ENCODE measurements around the gene CARMIL3.
"Not testable (repeated sequence)": the region's sequence is repeated elsewhere in the genome, so short reads cannot be mapped to it uniquely, and the experiment has no call there.

CARMIL3 gene

DNA sequence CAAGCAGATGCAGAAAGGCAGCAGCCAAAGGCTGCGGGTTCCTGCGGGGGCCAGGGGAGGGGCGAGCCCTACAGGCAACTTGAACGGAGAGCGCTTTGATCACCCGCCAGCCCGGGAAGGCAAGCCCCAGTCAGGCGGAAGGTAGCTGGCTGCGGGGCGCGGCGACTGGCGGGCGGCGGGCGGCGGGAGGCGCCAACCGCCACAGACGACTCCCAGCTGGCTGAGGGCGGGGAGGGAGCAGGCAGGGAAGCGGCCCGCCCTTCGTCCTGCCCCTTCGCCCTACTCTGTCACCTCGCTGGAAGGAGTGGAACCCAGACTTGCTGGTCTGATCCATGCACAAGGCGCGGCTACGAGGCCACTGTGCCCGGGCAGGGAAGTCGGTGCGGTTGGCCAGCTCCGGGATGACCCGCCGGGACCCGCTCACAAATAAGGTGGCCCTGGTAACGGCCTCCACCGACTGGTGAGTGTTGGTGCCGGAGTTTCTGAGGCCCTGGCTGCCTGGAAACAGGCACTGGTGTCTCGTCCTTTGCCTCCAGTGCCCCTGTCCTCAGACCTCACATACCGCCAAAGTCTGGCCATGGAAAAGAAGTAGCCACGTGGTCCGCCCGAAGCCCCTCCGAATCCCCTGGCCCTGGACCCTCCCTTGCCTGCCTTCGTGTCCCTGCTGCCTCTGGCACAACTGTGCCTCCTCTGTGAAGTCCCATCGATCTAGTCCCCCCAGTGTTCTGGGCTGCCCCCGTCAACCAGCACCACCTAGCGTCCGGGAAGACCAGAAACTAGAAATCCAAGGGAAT, 15.4 kb upstream of the CARMIL3 start:
- H3K4me1 ChIP-seq (ENCODE audit: control insufficient read depth, insufficient read depth, low read depth, low read length) = no peaks in the 10 kb centered on the region
- H2AK5ac ChIP-seq (ENCODE audit: low read length, severe bottlenecking) = no peak overlapping the region
- H3K27me3 ChIP-seq (ENCODE audit: control insufficient read depth in 1 of 2, insufficient read depth in 1 of 2, low read length in 2 of 2) = no peaks in the 10 kb centered on the region
- no peak overlapping the region for H2BK15ac ChIP-seq (ENCODE audit: low read depth, poor library complexity, severe bottlenecking)
- H4K91ac ChIP-seq (ENCODE audit: low read length) = peak overlapping the region; percentile 66
- peak overlapping the region; percentile 29 for H4K8ac ChIP-seq (ENCODE audit: low read length)
- H3K23ac ChIP-seq (ENCODE audit: low read length in 2 of 2) = peak overlapping the region in 1 of 2 experiments; percentile 40
- H3K9ac ChIP-seq (ENCODE audit: low read length) = peak overlapping the region; percentile 90
- H2BK120ac ChIP-seq (ENCODE audit: low read depth, low read length) = no peak overlapping the region
- peaks cover 2% of the 10 kb centered on the region for H3K9me3 ChIP-seq (ENCODE audit: control insufficient read depth, low read length)
- peak overlapping the region in 1 of 2 experiments; percentile 97 for H3K14ac ChIP-seq (ENCODE audit: low read length in 2 of 2)
- H3K79me1 ChIP-seq (replicated peaks; ENCODE audit: low read length, poor library complexity, severe bottlenecking) = no peaks in the 10 kb centered on the region
- H3K4ac ChIP-seq (ENCODE audit: low read depth in 1 of 2, low read length in 2 of 2) = peak overlapping the region in 1 of 2 experiments; percentile 86
- no peaks in the 10 kb centered on the region for H3K36me3 ChIP-seq (ENCODE audit: control insufficient read depth in 1 of 2, insufficient read depth in 2 of 2, low read depth in 1 of 2, low read length in 2 of 2)
- under 1% methylated on average over 50 of the region's 50 CpGs for WGBS
- peak overlapping the region; percentile 57 for H2BK5ac ChIP-seq (ENCODE audit: low read depth, low read length, poor library complexity, severe bottlenecking)
- H3K4me2 ChIP-seq (ENCODE audit: low read length, poor library complexity, severe bottlenecking) = peak overlapping the region; percentile 80
- peak overlapping the region; percentile 77 to 88 for H3K18ac ChIP-seq (ENCODE audit: low read depth in 1 of 2, low read length in 2 of 2)
- H3K4me3 ChIP-seq (ENCODE audit: insufficient read depth in 1 of 2, low read depth in 1 of 2, low read length in 2 of 2) = peak overlapping the region; percentile 77 to 89
- H3K27ac ChIP-seq (ENCODE audit: low read length, poor library complexity, severe bottlenecking) = peak overlapping the region; percentile 22
- H2AFZ ChIP-seq (ENCODE audit: low read depth, low read length) = peak overlapping the region; percentile 94
- peak; percentile 78 for DNase-seq
- H2BK12ac ChIP-seq (ENCODE audit: low read length in 2 of 2) = peak overlapping the region in 1 of 2 experiments; percentile 22

DNA sequence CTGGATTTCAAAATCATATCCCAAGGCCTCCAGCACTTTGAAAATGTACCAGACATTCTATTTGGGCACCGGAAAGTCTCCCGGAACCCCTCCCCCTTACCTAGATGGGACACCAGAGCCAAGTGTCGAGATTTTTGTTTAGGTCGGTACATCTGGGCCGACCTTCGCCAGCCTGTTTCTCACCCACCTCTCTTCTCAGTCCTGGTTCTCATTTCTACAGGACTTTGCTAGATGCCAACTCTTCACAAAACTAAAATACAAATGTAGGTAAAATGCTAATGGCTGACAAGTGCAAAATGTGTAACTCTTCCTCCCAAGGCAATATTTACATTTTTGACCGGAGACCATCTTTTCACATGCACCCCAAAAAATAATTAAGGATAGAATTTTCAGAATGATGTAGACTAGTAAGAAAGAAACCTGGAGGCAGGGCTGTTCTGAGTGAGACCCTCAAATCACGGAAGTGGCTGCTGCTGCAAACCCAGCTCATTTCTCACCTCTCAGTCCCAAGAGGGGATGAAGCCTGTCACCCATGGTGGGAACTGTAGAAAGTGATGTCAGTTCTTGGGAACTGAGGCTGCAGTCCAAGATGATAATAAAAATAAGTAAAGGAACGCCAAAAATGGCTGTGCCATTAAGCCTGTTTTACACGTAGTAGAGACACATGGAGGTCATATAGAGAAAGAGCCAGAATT, 14.7 kb upstream of the CARMIL3 start:
- 48% methylated on average over 7 of the region's 10 CpGs for WGBS

DNA sequence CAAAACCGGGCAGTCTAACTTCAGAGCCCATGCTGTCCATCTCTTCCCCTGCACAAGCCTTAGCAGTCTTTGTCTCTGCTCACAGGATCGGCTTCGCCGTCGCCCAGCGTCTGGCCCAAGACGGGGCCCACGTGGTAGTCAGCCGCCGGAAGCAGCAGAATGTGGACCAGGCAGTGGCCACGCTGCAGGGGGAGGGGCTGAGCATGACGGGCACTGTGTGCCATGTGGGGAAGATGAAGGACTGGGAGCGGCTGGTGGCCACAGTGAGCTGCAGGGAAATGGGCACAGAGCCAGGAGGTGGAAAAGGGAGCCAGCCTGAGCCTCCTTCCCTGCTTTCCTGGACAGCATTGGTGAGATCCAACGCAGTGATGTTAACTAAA, 14.2 kb upstream of the CARMIL3 start:
- H3K36me3 ChIP-seq (ENCODE audit: control insufficient read depth in 1 of 2, insufficient read depth in 2 of 2, low read depth in 1 of 2, low read length in 2 of 2) = no peaks in the 10 kb centered on the region
- no peak overlapping the region for H2AFZ ChIP-seq (ENCODE audit: low read depth, low read length)
- no peak overlapping the region for H2BK12ac ChIP-seq (ENCODE audit: low read length in 2 of 2)
- no peak overlapping the region for H3K18ac ChIP-seq (ENCODE audit: low read depth in 1 of 2, low read length in 2 of 2)
- H3K4me1 ChIP-seq (ENCODE audit: control insufficient read depth, insufficient read depth, low read depth, low read length) = no peaks in the 10 kb centered on the region
- H3K79me1 ChIP-seq (replicated peaks; ENCODE audit: low read length, poor library complexity, severe bottlenecking) = no peaks in the 10 kb centered on the region
- H3K9me3 ChIP-seq (ENCODE audit: control insufficient read depth, low read length) = no peaks in the 10 kb centered on the region
- no peak overlapping the region for H2AK5ac ChIP-seq (ENCODE audit: low read length, severe bottlenecking)
- H3K23ac ChIP-seq (ENCODE audit: low read length in 2 of 2) = no peak overlapping the region
- H2BK120ac ChIP-seq (ENCODE audit: low read depth, low read length) = no peak overlapping the region
- H3K14ac ChIP-seq (ENCODE audit: low read length in 2 of 2) = no peak overlapping the region
- H2BK5ac ChIP-seq (ENCODE audit: low read depth, low read length, poor library complexity, severe bottlenecking) = no peak overlapping the region
- H4K91ac ChIP-seq (ENCODE audit: low read length) = peak overlapping the region; percentile 11
- H3K4ac ChIP-seq (ENCODE audit: low read depth in 1 of 2, low read length in 2 of 2) = no peak overlapping the region
- no peak overlapping the region for H2BK15ac ChIP-seq (ENCODE audit: low read depth, poor library complexity, severe bottlenecking)
- no peak for DNase-seq
- no peak overlapping the region for H3K4me3 ChIP-seq (ENCODE audit: insufficient read depth in 1 of 2, low read depth in 1 of 2, low read length in 2 of 2)
- peaks cover 4 to 8% of the 10 kb centered on the region in 2 experiments for H3K27me3 ChIP-seq (ENCODE audit: control insufficient read depth in 1 of 2, insufficient read depth in 1 of 2, low read length in 2 of 2)
- H3K4me2 ChIP-seq (ENCODE audit: low read length, poor library complexity, severe bottlenecking) = no peak overlapping the region
- WGBS = 84% methylated on average over 13 of the region's 14 CpGs
- H3K9ac ChIP-seq (ENCODE audit: low read length) = no peak overlapping the region
- H3K27ac ChIP-seq (ENCODE audit: low read length, poor library complexity, severe bottlenecking) = no peak overlapping the region
- no peak overlapping the region for H4K8ac ChIP-seq (ENCODE audit: low read length)

More for the DNA sequence above, 14.7 kb upstream of the CARMIL3 start:
- H2BK120ac ChIP-seq (ENCODE audit: low read depth, low read length); H4K8ac ChIP-seq (ENCODE audit: low read length); H3K14ac ChIP-seq (ENCODE audit: low read length in 2 of 2); H2BK5ac ChIP-seq (ENCODE audit: low read depth, low read length, poor library complexity, severe bottlenecking); H3K23ac ChIP-seq (ENCODE audit: low read length in 2 of 2); H3K79me1 ChIP-seq (replicated peaks; ENCODE audit: low read length, poor library complexity, severe bottlenecking); H3K27ac ChIP-seq (ENCODE audit: low read length, poor library complexity, severe bottlenecking); H2BK15ac ChIP-seq (ENCODE audit: low read depth, poor library complexity, severe bottlenecking); H3K36me3 ChIP-seq (ENCODE audit: control insufficient read depth in 1 of 2, insufficient read depth in 2 of 2, low read depth in 1 of 2, low read length in 2 of 2); H3K4me1 ChIP-seq (ENCODE audit: control insufficient read depth, insufficient read depth, low read depth, low read length); H4K91ac ChIP-seq (ENCODE audit: low read length); H3K9me3 ChIP-seq (ENCODE audit: control insufficient read depth, low read length); H3K18ac ChIP-seq (ENCODE audit: low read depth in 1 of 2, low read length in 2 of 2); H3K27me3 ChIP-seq (ENCODE audit: control insufficient read depth in 1 of 2, insufficient read depth in 1 of 2, low read length in 2 of 2); H2BK12ac ChIP-seq (ENCODE audit: low read length in 2 of 2); DNase-seq; H2AFZ ChIP-seq (ENCODE audit: low read depth, low read length); H2AK5ac ChIP-seq (ENCODE audit: low read length, severe bottlenecking); H3K4ac ChIP-seq (ENCODE audit: low read depth in 1 of 2, low read length in 2 of 2); H3K4me2 ChIP-seq (ENCODE audit: low read length, poor library complexity, severe bottlenecking): not testable (repeated sequence)
- H3K4me3 ChIP-seq (ENCODE audit: insufficient read depth in 1 of 2, low read depth in 1 of 2, low read length in 2 of 2) = peak overlapping the region in 1 of 2 experiments; percentile 89
- H3K9ac ChIP-seq (ENCODE audit: low read length) = peak overlapping the region; percentile 90

DNA sequence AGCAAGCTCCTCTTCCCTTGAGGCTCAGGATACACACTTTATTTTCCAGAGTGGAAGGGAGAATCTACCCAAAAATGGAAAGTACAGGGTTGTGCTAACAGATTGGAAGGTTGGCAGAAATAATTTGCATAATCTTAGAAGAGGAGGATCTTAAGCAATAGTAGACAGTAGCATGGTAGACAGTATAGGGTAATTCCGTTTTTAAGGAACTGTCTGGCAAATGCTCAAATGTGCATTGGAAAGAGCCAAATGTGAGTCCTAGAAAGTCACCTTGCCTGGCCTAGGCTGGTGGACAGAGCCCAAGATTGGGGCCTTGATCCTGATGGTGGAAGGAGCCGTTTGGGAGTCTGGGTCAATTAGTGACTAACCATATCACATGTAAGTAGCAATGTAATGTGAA, 13.1 kb upstream of the CARMIL3 start:
- Histone ChIP-seq H3K18ac (ENCODE audit: low read depth in 1 of 2, low read length in 2 of 2) (no peak overlapping the region), H3K9ac (ENCODE audit: low read length) (no peak overlapping the region), H3K4me1 (ENCODE audit: control insufficient read depth, insufficient read depth, low read depth, low read length) (no peaks in the 10 kb centered on the region), H4K91ac (ENCODE audit: low read length) (no peak overlapping the region), H2BK15ac (ENCODE audit: low read depth, poor library complexity, severe bottlenecking) (no peak overlapping the region), H3K4me2 (ENCODE audit: low read length, poor library complexity, severe bottlenecking) (no peak overlapping the region), H2AFZ (ENCODE audit: low read depth, low read length) (no peak overlapping the region), H2BK12ac (ENCODE audit: low read length in 2 of 2) (no peak overlapping the region), H3K27me3 (ENCODE audit: control insufficient read depth in 1 of 2, insufficient read depth in 1 of 2, low read length in 2 of 2) (peaks cover 5 to 12% of the 10 kb centered on the region in 2 experiments), H3K79me1 (replicated peaks; ENCODE audit: low read length, poor library complexity, severe bottlenecking) (no peaks in the 10 kb centered on the region), H3K36me3 (ENCODE audit: control insufficient read depth in 1 of 2, insufficient read depth in 2 of 2, low read depth in 1 of 2, low read length in 2 of 2) (no peaks in the 10 kb centered on the region), H3K23ac (ENCODE audit: low read length in 2 of 2) (no peak overlapping the region), H3K4me3 (ENCODE audit: insufficient read depth in 1 of 2, low read depth in 1 of 2, low read length in 2 of 2) (no peak overlapping the region), H2BK5ac (ENCODE audit: low read depth, low read length, poor library complexity, severe bottlenecking) (no peak overlapping the region), H2AK5ac (ENCODE audit: low read length, severe bottlenecking) (no peak overlapping the region), H3K14ac (ENCODE audit: low read length in 2 of 2) (no peak overlapping the region), H3K9me3 (ENCODE audit: control insufficient read depth, low read length) (no peaks in the 10 kb centered on the region), H4K8ac (ENCODE audit: low read length) (no peak overlapping the region), H3K27ac (ENCODE audit: low read length, poor library complexity, severe bottlenecking) (no peak overlapping the region), H3K4ac (ENCODE audit: low read depth in 1 of 2, low read length in 2 of 2) (no peak overlapping the region), H2BK120ac (ENCODE audit: low read depth, low read length) (no peak overlapping the region)
- 89% methylated on average over 1 of the region's 2 CpGs for WGBS
- DNase-seq = no peak

Measured in mesenchymal stem cell (in vitro differentiated cells and primary cell).